Measurements from ENCODE around the gene CALM3.

DNA sequence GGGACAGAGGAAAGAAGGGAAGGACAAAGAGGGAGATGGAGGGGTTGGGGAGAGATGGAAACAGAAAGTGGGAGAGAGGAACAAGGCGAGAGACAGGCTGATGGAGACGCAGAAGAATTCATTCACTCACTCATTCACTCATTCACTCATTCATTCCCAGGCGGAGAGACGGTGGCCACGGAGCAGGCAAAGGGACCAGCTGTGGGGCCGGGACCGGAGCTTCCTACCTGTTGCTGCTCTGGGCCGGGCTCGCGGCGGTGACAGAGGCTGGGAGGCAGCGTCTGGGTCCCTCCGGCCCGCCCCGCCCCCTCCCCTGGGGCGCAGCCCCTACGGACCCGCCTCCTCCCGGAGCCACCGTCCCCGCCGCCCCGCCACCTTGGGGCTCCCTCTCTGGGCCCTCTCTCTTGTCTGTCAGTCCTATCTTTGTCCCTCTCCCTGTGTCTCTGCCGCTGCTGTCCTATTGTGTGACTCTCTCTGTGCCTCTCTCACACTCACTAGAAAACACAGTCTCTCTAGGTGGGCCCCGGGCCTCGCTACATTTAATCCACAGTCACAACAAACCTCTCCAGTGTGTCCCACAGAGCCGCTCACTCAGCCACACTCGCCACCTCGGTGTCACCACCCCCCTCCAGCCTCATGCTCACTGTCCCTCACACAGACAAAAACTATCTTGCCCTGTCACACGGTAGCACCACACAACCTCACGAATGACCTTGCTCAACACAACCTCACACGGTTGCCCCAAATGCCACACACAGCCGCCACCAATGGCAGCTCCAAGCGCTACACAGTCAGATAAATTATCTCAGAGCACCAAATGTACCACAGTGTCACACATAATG lies 35.0 kb downstream of the CALM3 start, which contains the start of gene GNG8:
- TF ChIP-seq ELF4 (IDR thresholded peaks at IDR 0.05) (no peak), SP1 (IDR thresholded peaks at IDR 0.05) (no peak), FOXK2 (IDR thresholded peaks at IDR 0.05) (no peak), HDGF (IDR thresholded peaks at IDR 0.05; ENCODE audit: borderline replicate concordance) (no peak), FOXA1 (IDR thresholded peaks at IDR 0.05) (no peak), FOXM1 (IDR thresholded peaks at IDR 0.05; ENCODE audit: borderline replicate concordance) (no peak), BHLHE40 (IDR thresholded peaks at IDR 0.05; ENCODE audit: borderline replicate concordance) (no peak), ARNT (IDR thresholded peaks at IDR 0.05) (no peak)

Data from HEK293T (cell line).